Measurements from ENCODE around the gene MYO6. TPM values are rescaled to one million over a fixed set of nuclear protein-coding genes. Genes with fewer than 3 reads are reported as not detected.

The MYO6 gene
- total and polyA plus RNA-seq, 2 of the 8 experiments (the other 6 are each of a cell fraction or from before 2014, with no cell fraction given), result 8.3 to 21.9 TPM

GRCh38 chr6:75834447-75834846, 85.4 kb downstream of the MYO6 start:
- H4K5ac ChIP-seq (ENCODE audit: insufficient read length, low read depth, low read length), result no peak overlapping the region
- H2BK15ac ChIP-seq (ENCODE audit: low read length), result no peak overlapping the region
- no peak overlapping the region for H2AFZ ChIP-seq (ENCODE audit: low read length)
- H3K4me2 ChIP-seq (ENCODE audit: insufficient read depth in 1 of 2, low read depth in 2 of 2, low read length in 2 of 2), result no peak overlapping the region
- no peak overlapping the region for H2BK20ac ChIP-seq (ENCODE audit: low read length)
- H3K56ac ChIP-seq (replicated peaks; ENCODE audit: insufficient read length, low read depth, low read length), result no peak overlapping the region
- H3K79me1 ChIP-seq (ENCODE audit: low read depth, low read length), result no peaks in the 10 kb centered on the region
- H3K9me3 ChIP-seq (ENCODE audit: insufficient read depth in 2 of 2, low read depth in 1 of 2, low read length in 1 of 2), result no peaks in the 10 kb centered on the region
- TF ChIP-seq BRCA1 (IDR thresholded peaks at IDR 0.05; ENCODE audit: low read depth, low read length), result no peak
- TF ChIP-seq ZNF274 (IDR thresholded peaks at IDR 0.05; ENCODE audit: borderline replicate concordance, extremely low read depth, low read length), result no peak
- no peak for TF ChIP-seq ASH2L (IDR thresholded peaks at IDR 0.05; ENCODE audit: low read length)
- no peak for TF ChIP-seq POU5F1 (IDR thresholded peaks at IDR 0.05; ENCODE audit: low read depth, low read length)
- no peak overlapping the region for H3K9ac ChIP-seq (replicated peaks in 1 of 4; ENCODE audit: extremely low read depth in 1 of 4, low read depth in 3 of 4, low read length in 3 of 4)
- POLR2A ChIA-PET (ENCODE audit: partially characterized antibody), result no interaction called here
- peaks cover 0 to 7% (median under 1%) of the 10 kb centered on the region in 4 experiments; a peak in 2 of 8 replicates for H3K36me3 ChIP-seq (ENCODE audit: control insufficient read depth in 2 of 4, insufficient read depth in 4 of 4, low read length in 3 of 4)
- CTCF ChIA-PET (ENCODE audit: partially characterized antibody), result no interaction called here
- H4K20me1 ChIP-seq (replicated peaks in 1 of 2; ENCODE audit: control insufficient read depth in 1 of 2, insufficient read depth in 2 of 2, low read length in 2 of 2), result no peaks in the 10 kb centered on the region
- no peaks in the 10 kb centered on the region for H3K27me3 ChIP-seq (replicated peaks in 1 of 4; ENCODE audit: control insufficient read depth in 3 of 4, extremely low read depth in 1 of 4, insufficient read depth in 3 of 4, low read length in 3 of 4)
- H4K91ac ChIP-seq (replicated peaks; ENCODE audit: insufficient read length, low read length), result no peak overlapping the region
- H3K4ac ChIP-seq (replicated peaks; ENCODE audit: insufficient read length, low read depth, low read length), result no peak overlapping the region
- no peaks in the 10 kb centered on the region for H3K79me2 ChIP-seq (ENCODE audit: control insufficient read depth in 1 of 2, insufficient read depth in 2 of 2, low read length in 2 of 2)
- H2BK120ac ChIP-seq (replicated peaks; ENCODE audit: low read depth, low read length), result no peak overlapping the region
- no peak overlapping the region for H4K8ac ChIP-seq (ENCODE audit: extremely low read depth, insufficient read depth, low read length)
- no peaks in the 10 kb centered on the region for H3K4me1 ChIP-seq (replicated peaks in 1 of 4; ENCODE audit: control insufficient read depth in 3 of 4, insufficient read depth in 4 of 4, low read length in 3 of 4)
- H2BK5ac ChIP-seq (ENCODE audit: low read depth, low read length), result no peak overlapping the region
- H3K14ac ChIP-seq (ENCODE audit: insufficient read length), result no peak overlapping the region
- no peak overlapping the region for H2AK5ac ChIP-seq (ENCODE audit: low read depth, low read length)
- H2BK12ac ChIP-seq (ENCODE audit: low read depth, low read length), result no peak overlapping the region
- no peak overlapping the region for H3K23ac ChIP-seq (ENCODE audit: insufficient read length)
- FAIRE-seq, result no peak
- no peak overlapping the region for H3K4me3 ChIP-seq (ENCODE audit: extremely low read depth in 1 of 4, insufficient read depth in 2 of 4, low read depth in 3 of 4, low read length in 4 of 4)
- no peak for DNase-seq (ENCODE audit: low read depth in 1 of 2, low spot score in 2 of 2)
- no peak overlapping the region for H3K27ac ChIP-seq (ENCODE audit: low read depth, low read length)
- H3K23me2 ChIP-seq (ENCODE audit: low read depth, low read length), result no peaks in the 10 kb centered on the region
- H3K18ac ChIP-seq (ENCODE audit: extremely low read depth, low read length), result no peak overlapping the region

Data from H1 (cell line).